C1 segment of cervical spinal cord (tissue), 14 donors: Measurements from ENCODE around the gene USP49.

Experiments
- DNase-seq, 14 donors: peaks; one replicate each; lab custom pipeline; 2025; lab: John Stamatoyannopoulos, UW

USP49 gene

DNA sequence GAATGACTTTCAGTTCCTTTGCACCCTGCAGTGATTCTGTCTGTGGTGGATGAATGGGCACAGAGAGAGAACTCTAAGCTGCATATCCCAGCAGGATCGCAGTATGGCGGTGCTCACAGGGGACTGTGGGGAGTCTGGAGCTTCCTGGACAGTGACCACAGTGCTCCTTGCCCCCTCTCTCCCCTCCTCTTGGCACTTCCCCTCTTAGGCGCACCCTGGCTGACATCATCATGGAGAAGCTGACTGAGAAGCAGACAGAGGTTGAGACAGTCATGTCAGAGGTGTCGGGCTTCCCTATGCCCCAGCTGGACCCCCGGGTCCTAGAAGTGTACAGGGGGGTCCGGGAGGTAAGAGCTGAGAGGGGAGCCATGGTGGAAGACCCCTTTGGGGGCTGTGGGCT is 34.7 kb upstream of the USP49 start:
- DNase-seq = no peak

DNA sequence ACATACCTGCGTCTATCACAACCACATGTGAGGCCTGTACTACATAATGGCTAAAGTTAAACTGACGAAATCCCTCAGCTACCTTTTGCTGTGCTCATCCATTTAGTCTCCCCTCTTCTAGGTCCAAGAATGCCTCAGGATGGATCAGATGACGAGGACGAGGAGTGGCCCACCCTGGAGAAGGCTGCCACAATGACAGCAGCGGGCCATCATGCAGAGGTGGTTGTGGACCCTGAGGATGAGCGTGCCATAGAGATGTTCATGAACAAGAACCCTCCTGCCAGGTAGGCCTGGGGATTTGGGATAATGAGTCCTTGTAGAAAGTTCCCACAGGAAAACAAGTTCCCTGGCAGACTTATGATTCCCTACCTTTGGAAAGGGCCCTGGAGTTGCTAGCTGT is 32.1 kb upstream of the USP49 start:
- no peak for DNase-seq

DNA sequence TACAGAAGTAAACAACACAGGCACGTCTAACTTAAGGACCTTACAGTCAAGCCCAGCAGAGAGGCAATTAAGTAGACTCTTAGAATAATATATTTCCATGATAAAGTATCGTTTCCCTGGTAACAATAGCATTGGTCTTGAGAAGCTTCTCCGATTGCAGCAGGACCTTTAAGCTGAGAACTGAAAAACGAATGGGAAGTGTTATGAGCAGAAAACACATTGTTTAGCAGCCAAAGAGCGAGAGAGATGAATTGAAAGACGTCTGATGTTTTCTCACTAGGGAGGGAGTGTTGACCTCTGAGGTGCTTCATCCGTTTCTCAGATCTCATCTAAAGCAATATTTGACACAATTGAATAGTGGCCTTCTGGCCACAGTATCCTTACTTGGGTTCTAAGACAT is 27.0 kb upstream of the USP49 start:
- no peak for DNase-seq

DNA sequence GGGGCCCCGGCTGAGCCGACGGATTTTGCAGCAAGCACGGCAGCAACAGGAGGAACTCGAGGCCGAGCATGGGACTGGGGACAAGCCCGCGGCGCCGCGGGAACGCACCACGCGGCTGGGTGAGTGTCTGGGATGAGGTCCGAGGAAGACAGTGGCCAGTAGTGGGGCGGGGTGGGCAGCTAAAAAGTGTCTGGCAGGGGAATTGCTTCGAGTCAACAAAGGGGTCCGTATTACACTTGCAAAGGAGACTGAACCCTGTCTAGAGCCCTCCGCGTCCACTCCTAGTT is 26.5 kb upstream of the USP49 start:
- DNase-seq = no peak

DNA sequence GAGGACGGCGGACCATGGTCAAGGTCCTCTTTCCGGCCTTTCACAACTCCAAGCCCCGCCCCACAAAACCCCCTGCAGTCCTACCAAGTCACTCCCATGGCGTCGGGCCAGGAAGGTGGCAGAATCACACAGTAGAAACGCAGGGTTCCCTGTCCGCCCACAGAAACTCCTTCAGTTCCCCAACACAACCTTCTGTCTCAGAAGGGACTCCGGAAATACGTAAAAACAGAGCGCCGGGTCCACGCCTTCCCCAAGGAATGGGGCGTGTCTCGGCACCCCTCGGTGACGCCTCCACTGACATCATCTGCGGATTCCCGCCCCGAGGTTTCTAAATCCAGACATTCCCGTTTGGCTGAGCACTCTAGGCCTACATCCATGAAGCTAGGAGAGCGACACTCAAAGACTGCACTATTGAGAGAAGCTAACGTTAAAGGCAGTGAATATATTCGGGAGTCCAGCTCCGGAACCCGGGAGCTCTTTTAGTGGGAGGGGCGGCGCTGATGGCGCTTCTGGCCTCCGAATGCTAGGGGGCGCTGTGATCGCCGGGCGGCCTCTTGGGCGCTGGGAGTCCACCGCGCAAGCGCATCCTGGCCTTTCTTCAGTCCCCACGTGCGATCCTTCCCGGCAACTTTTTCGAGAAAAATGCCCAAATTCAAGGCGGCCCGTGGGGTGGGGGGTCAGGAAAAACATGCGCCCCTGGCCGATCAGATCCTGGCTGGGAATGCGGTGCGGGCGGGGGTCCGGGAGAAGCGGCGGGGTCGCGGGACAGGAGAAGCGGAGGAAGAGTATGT is 25.9 kb upstream of the USP49 start, which contains the start of the genes BYSL and MED20:
TSS of gene BYSL (plus strand) at position 579 of the 791 bp plus-strand sequence. CDS start at position 643, 64 bp downstream.
TSS of gene MED20 (minus strand) at position 219 of the 791 bp plus-strand sequence. CDS start at position 98, 121 bp downstream.
- peak; percentile 71 to 99 (median 96) for DNase-seq

DNA sequence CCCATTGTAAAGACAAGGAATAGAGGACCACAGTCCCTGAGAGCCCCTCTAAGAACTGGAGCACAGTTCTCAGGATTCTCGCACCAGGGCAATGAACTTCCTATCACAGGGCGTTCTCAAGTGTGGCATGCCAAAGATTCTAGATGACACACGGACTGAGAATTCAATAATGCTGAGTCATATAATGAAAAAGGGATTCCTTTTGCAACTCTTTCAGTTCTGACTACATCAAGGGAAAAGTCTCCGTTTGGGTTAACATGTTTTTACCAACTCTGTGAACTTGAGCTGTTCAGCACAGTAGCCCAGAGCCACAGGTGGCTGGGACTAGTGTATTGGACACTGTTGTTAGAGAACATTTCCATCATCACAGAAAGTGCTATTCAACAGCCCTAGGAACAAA is 22.4 kb upstream of the USP49 start:
- no peak for DNase-seq

DNA sequence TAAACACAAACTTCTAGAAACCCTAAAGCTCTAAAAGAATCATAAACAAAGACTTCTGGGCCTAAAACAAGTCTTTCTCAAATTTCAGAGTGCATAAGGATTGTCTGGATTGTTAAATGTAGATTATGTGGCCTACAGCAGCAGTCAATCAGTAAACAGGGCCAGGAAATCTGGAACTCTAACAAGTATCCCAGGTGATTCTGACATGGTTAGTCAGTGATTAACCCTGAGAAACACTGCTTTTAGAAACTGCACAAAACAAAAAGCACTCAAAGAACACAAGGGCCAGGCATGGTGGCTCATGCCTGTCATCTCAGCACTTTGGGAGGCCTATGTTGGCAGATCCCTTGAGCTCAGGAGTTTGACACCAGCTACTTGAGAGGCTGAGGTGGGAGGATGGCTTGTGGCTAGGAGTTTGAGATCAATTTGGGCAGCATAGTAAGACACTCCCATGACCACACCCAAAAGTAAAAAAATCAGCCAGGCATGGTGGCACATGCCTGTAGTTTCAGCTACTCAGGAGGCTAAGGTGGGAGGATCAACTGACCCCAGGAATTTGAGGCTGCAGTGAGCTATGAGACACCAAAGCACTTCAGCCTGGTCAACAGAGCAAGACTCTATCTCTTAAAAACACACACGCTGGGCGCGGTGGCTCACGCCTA is 19.8 kb upstream of the USP49 start:
- no peak for DNase-seq

DNA sequence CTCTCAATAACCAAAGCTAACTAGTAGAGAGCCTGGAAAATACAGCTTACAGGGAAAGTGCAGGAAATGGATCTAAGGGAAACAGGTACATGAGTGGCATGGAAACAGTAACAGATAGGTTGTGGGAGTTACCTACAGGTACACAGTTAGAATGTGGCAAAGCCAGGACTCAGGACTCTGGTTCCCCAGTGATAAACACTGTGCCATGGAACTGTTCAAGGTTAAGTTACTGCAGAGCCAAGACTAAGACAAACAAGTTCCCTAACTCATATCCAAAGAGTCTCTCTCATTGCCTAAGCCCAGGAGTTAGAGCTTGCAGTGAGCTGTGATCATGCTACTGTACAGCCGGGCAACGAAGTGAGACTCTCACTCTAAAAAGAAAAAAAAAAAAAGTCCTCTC is 19.2 kb upstream of the USP49 start:
- DNase-seq = no peak

DNA sequence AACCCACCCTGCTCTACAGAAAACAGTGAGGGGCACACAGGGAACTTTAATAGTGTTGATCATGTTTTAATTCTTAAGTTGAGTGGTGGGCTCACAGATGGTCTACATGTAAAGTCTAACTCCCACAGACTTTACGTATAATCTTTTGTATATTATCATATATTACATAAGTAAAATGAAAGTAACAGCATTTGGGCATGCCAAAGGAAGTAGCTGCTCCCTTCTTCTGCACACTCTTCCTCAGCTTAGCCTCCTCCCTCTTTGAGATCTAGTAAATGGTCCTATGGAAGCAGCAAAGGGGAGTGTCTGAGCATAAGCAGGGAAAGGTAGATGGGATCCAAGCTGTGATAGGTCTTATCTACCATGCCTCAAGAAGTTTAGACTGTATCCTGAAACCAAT is 14.6 kb upstream of the USP49 start:
- no peak for DNase-seq

DNA sequence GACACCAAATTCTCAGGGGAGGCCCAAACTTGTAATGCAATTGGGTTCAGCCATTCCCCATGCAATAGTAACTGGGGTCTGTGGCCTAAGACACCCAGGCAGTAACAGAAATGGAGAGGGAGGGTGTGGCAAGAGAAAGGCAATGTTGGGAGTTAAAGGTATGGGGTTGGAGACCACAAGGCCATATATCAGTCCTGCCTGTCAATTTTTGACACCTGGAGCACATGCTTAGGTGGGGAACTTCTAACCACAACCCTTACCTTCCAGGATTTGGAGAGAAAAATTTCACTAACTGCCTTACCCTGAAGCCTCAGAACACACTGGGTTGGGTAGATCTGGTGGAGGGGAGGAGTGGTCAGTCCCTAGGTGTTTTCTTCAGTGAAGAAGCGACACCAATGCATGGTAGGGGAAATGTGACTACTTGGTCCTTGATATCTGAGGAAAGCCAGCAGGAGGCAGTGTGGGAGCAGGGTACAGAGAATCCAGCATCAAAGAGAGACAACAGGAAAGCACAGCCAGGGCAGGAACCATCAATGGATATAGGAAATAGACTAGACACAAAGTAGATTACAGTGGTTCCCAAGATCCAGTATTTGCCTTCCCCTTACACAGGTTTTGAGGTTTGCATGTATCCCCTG is 6.8 kb upstream of the USP49 start:
- DNase-seq = no peak

DNA sequence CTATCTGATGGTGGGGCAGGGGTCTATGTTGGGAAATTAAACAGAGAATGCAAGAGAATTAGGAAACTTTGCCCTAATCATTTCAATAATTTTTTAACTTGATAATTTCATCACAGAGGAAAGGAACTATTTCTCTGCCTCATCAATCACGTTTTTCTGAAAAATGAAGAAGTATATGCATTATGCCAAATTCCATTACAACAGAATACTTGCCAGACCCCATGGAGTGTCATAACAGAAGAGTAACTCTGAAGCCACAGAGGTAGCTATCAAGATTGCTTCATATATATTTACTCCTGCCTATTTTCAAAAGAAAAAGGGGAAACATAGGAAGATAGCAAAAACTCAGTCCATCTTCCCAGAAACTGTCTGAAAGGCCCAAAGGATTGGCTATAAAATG is 5.7 kb upstream of the USP49 start:
- DNase-seq = no peak

DNA sequence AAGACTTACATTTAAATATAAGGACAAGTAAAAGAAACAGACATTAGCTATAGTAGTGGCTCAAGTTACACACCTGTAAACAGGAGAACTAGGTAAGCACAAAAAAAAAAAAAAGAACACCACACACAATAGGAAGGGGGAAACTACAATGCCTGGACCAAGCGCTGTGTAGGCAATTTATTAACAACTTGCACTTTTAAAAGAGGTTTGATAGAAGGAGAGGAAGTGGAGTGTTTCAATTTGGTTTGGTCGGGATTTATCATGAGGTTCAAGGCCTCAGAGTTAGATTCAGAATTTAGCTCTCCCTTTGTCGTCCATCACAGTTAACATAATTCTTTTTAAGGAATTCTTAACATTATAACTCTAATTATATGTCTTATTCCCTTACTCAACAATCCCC is 1.1 kb upstream of the USP49 start:
- DNase-seq = no peak

DNA sequence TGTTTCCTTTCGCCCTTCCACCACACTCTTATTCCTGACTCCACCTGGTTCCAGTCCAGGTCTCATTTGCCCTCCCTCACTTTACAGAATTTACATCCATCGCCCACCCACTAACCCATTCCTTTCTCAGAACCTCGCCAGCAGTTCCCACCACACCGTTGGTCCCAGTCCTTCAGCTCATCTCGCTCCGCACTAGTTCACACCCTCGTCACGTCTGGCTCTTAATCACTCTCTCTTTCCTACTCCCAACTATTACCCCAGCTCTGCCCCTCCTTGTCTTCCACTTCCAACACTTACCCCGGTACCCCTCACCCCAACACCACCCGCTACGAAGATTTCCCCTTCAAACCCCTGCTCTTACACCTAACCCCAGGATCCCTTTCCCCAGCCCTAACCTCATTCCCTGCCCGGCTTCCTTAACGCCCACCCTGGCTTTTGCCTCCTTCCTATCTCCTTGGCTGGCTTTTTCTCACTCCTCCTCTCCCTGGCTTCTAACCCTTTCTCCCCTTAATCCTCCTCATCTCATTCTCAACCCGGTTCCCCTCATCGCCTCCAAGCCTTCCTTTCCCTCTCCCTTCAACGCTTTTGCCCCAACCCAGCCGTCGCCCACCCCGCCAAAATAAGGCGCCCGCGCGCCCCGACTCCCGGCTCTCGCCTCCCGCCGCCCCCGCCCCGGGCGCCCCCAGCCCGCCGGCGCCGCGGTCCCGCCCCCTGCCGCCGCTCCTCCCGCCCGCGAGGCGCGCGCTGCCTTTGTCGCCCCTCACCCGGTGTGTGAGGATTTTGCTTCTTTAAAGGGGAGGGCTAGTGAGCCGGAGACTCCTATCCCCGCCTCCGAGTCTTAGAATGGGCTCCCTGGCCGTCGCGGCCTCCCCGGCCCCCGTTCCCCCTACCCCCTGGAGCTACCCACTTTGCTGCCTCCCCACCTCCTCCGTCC is 542 bp downstream of the USP49 start:
- DNase-seq = peak in 4 of 14 donors; percentile 16 to 42 (median 34)

DNA sequence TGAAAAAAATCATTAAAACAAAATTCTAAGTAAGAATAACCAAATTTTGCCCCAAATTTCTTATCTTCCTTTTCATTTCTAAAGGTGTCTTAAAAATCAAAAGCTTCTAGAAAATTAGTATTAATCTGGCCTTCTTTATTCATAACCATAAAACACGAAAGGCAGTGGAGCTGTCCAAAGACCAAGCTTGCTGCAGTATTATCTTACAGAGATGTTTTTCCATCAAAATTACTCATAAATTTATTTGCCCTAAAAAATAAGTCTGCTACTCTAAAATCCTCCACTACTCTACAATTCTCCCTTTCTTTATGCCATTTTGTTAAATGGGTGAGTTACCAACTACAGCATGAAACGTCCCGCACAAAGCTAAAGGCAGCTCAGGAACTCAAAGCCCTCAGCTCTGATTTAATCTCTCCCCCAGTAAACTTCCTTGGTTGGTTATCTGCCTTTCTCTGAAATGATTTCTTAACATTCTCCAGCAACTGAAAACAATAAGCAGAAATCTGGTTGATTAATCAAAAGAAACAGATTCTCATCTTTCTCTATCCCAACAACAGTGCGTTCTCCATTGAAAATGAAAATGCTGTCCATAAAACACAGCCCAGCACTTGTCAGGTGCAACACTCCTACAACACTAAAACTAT is 2.1 kb downstream of the USP49 start:
- no peak for DNase-seq

DNA sequence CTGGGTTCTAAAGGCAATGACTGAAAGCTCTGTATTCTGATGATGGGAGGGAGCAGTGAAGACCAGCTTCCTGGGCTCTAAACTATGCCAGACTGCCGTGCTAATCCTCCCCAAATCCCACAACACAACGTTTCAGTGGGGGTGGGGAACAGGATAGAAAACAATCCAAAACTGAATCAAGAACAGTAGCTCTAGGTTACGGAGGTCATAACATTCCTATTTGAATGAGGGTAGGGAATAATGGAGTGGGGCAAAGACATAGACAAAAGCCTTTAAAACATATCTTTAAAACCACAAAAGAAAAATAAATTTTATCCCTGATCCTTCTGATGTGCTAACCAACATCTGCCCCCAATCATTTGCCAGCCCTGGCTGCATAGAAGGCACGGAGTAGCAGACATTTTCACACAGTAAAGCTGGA is 7.8 kb downstream of the USP49 start:
- no peak for DNase-seq

DNA sequence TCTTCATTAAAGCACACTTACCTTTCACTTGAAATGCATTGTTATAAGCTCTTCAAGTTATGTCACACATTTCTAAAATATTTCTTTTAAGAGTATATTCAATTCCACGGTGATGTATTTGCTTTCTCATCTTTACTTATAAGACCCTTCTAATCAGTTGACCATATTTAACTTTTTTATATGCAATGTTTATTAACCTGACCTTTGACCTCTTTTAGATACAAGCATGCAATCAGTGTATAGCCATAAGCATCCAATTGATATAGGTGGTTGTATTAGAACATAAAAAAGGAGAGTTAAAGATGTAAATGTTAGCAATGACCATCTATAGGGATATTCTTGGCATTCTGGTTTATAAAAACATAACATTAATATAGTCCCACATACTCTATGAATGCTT is 9.2 kb downstream of the USP49 start:
- DNase-seq = no peak

DNA sequence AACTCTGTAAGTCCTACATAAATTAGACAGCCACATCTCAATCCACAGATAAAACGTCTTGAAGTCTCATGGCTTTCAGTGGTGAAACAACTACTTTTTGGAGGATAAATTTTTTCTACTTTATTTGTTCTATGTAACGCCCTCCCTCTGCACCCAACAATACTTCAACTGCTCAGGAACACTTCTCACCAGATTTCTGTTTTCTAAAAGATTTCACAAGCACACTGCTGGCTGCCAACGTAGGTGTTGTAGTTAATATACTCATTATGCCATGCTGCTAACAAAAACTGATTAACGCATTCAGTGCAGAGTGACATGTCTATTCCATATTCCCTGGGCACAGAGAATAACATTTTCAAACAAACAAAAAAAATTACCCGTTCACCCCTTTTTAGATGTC is 10.2 kb downstream of the USP49 start:
- DNase-seq = no peak

DNA sequence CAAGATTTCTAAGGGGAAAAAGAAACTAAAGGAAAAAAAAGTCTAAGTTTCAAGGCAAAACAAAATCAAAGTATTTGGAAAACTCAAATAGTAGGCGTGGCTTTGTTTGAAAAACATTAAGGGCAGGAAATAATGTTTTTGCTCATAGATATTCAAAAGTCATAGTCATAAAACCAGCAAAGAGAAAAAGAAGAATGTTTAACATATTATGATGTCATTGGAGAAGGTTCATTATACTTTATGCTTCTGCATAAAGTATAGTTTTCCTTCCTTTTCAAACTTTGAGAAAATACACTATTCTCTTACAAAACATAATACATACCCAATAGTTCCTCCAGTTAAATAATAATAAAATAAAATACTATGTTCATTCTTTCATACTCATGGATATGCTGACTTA is 13.7 kb downstream of the USP49 start:
- no peak for DNase-seq

DNA sequence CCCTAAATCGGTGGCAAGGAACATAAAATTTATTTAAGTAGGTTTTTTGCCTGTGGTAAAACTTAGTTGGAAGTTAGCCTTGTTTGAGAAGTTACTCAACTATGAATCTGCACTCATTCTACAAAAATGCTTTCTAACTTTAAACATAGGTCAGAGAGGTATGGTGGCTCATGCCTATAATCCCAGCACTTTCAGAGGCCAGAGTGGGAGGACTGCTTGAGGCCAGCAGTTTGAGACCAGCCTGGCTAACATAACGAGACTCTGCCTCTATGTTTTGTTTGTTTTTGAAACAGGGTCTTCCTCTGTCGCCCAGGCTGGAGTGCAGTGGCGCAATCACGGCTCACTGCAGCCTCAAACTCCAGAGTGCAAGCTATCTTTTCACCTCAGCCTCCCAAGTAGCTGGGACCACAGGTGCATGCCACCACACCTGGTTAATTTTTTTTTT is 16.2 kb downstream of the USP49 start:
- no peak for DNase-seq

DNA sequence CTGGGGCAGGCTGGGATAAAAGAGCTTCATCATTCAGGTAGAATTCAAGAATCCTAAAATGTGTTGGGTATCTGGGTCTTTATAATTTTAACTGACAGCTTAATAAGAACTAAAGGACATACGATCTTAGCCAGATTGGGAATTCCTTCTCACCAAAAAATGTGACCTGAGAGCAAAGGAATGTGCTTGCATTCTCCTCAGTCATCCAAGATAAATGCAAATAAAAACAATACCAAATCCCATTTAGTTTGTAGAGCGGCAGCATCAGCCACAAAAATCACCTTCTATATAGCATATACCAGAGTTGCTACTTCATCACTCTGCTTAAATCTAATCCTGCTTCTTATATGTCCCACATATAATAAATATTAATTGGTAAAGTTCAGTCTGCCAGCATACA is 16.9 kb downstream of the USP49 start:
- no peak for DNase-seq

DNA sequence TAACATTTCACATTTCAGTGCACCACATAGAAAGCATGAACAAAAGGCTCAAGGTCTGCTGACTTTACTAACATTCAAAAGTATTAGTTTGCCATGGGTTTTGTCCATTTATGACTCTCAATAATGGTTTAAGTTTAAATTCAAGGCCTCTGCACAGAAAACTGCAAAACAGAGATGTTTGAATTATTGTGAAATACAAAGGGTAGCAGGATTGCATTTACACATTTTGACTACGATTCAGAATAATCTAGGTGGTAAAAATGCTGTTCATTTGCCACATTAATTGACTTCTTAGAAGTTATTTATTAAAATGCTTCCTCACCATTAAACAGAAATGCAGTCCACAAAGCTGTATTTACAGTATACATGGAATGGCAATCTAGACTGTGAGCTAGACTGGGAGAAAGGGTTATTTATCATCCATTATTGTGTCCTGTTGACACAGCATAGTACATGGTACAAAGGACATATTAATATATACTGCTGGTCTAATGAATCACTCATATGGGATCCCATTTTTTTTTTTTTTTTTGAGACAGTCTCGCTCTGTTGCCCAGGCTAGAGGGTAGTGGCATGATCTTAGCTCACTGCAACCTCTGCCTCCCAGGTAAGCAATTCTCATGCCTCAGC is 18.0 kb downstream of the USP49 start:
- no peak for DNase-seq
